ENCODE data around the gene PRPF38A.

Gene PRPF38A

DNA sequence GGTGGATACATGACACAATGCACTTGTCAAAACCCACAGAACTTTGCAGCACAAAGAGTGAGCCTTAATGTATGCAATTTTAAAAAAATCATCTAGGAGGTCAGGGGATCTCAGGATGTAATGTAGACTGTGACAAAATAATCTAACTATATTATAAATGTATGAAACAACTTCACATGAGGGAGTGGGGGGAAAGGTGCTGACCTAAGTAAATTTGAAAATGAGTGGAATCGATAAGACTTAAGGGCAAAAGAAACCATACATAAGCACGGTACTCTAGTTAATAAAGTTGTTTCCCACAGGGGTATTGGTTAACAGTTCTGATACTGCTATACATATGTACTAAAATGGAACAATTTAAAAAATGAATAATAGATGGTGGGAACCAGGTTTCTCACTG lies 64.7 kb downstream of the PRPF38A start:
- DNase-seq = no peak

Measured in NCI-H1436 treated with DMSO at 0.1 percent for 48 hours (cell line).